ENCODE data around the gene PKNOX2.

Gene PKNOX2

GRCh38 chr11:125457814-125458343 is 293.3 kb downstream of the PKNOX2 start:
- TF ChIP-seq POLR2AphosphoS5 (IDR thresholded peaks at IDR 0.05; ENCODE audit: low read depth, low read length): no peak
- no peak for TF ChIP-seq SIN3A (IDR thresholded peaks at IDR 0.05; ENCODE audit: borderline replicate concordance, insufficient read depth, low read length)
- no peak for TF ChIP-seq REST (IDR thresholded peaks at IDR 0.05; ENCODE audit: insufficient read depth in 1 of 2, low read depth in 2 of 2, low read length in 2 of 2)
- TF ChIP-seq FOXP2 (optimal IDR thresholded peaks at IDR 0.05; ENCODE audit: borderline replicate concordance, extremely low read depth, extremely low read length, insufficient read depth): no peak
- no peak for TF ChIP-seq TAF1 (IDR thresholded peaks at IDR 0.05; ENCODE audit: borderline replicate concordance, insufficient read depth, low read length)

- TF ChIP-seq REST (IDR thresholded peaks at IDR 0.05; ENCODE audit: insufficient read depth in 1 of 2, low read depth in 2 of 2, low read length in 2 of 2) (no peak), POLR2AphosphoS5 (IDR thresholded peaks at IDR 0.05; ENCODE audit: low read depth, low read length) (no peak), SIN3A (IDR thresholded peaks at IDR 0.05; ENCODE audit: borderline replicate concordance, insufficient read depth, low read length) (no peak)
Observed at GRCh38 chr11:125460275-125460674, 295.7 kb downstream of the PKNOX2 start.

DNA sequence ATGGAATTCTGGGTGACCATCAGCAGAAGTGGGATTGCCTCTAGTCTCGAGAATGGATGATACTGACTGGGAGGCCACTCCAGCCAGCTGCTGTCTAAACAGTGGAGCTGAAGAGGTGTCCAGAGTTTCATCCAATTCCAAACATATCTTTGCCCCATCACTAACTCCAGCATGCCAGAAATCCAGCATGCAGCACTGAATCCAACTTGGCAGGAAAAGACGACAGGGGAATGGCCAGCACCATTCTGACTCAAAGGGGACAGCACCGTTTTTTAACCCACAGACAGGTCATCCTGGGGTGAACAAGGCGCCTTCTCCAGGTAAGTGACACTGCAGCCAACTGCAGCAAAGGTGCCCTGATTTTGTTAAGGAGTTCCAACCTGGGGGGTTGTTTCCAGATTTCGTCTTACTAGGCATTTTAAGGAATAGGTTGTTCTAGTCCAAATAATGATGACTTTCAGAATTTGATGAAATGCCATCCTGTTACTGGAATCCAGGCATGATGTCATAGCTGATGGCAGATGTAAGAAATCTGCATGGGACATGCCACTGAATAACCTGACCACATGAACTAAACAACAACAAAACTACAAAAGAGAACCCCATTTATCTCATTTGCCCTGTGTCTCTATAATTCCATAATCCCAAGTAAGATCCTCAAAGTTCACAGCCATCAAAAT is 299.2 kb downstream of the PKNOX2 start:
- TF ChIP-seq TAF1 (IDR thresholded peaks at IDR 0.05; ENCODE audit: borderline replicate concordance, insufficient read depth, low read length) (no peak), REST (IDR thresholded peaks at IDR 0.05; ENCODE audit: insufficient read depth in 1 of 2, low read depth in 2 of 2, low read length in 2 of 2) (no peak), FOXP2 (optimal IDR thresholded peaks at IDR 0.05; ENCODE audit: borderline replicate concordance, extremely low read depth, extremely low read length, insufficient read depth) (no peak), SIN3A (IDR thresholded peaks at IDR 0.05; ENCODE audit: borderline replicate concordance, insufficient read depth, low read length) (no peak), POLR2AphosphoS5 (IDR thresholded peaks at IDR 0.05; ENCODE audit: low read depth, low read length) (no peak)

DNA sequence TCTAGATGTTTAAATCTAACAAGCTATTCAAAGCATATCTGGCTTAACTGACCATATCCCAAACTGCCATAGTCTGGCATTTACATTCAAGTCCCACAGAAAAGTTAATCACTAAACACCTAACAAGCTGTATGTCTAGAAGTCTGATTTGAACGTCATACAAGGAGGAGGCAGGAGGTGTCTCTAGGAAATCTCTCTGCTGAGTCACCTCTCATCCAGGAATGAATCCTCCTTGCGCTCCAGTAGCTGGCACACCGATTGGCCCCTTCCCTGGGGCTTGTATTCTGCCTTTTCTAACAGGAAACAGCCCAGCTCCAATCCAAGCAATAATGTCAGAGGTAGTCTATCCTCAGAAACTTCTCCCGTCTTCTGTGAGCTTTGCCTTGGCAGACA is 299.7 kb downstream of the PKNOX2 start:
- TF ChIP-seq POLR2AphosphoS5 (IDR thresholded peaks at IDR 0.05; ENCODE audit: low read depth, low read length) (no peak), SIN3A (IDR thresholded peaks at IDR 0.05; ENCODE audit: borderline replicate concordance, insufficient read depth, low read length) (no peak), FOXP2 (optimal IDR thresholded peaks at IDR 0.05; ENCODE audit: borderline replicate concordance, extremely low read depth, extremely low read length, insufficient read depth) (no peak), TAF1 (IDR thresholded peaks at IDR 0.05; ENCODE audit: borderline replicate concordance, insufficient read depth, low read length) (no peak), REST (IDR thresholded peaks at IDR 0.05; ENCODE audit: insufficient read depth in 1 of 2, low read depth in 2 of 2, low read length in 2 of 2) (no peak)
